Measurements from ENCODE around the gene TRIM65. TPM values are rescaled to one million over a fixed set of nuclear protein-coding genes. Genes with fewer than 3 reads are reported as not detected.

TRIM65 gene
- total and polyA plus RNA-seq, 2 donors from 2014 or later, result 11.5 to 23.6 TPM

GRCh38 chr17:75885431-75885830 is 11.3 kb downstream of the TRIM65 start:
- DNase-seq, result no peak
- intact Hi-C loops (cut with DNase I), result no loop called here
- Histone ChIP-seq H3K36me3 (ENCODE audit: control insufficient read depth in 2 of 3, insufficient read depth in 3 of 3, low read length in 3 of 3) (peaks cover 0 to 3% (median 0%) of the 10 kb centered on the region in 3 donors), H3K4me1 (ENCODE audit: control insufficient read depth in 2 of 3, insufficient read depth in 2 of 3, low read depth in 1 of 3, low read length in 3 of 3) (no peaks in the 10 kb centered on the region), H3K9ac (ENCODE audit: low read length in 3 of 3) (no peak overlapping the region), H3K4me3 (ENCODE audit: low read length in 3 of 3) (no peak overlapping the region), H3K27me3 (ENCODE audit: control insufficient read depth, insufficient read depth, low read length) (no peaks in the 10 kb centered on the region), H3K9me3 (ENCODE audit: control insufficient read depth in 2 of 3, insufficient read depth in 1 of 3, low read length in 3 of 3) (no peaks in the 10 kb centered on the region), H3K27ac (ENCODE audit: low read depth in 2 of 2, low read length in 2 of 2) (no peak overlapping the region)
- no peak for FAIRE-seq
- no peak for TF ChIP-seq CTCF (IDR thresholded peaks at IDR 0.05; ENCODE audit: borderline replicate concordance, extremely low read depth, insufficient read depth)

- Histone ChIP-seq H3K9me3 (ENCODE audit: control insufficient read depth in 2 of 3, insufficient read depth in 1 of 3, low read length in 3 of 3) (no peaks in the 10 kb centered on the region), H3K9ac (ENCODE audit: low read length in 3 of 3) (no peak overlapping the region), H3K27me3 (ENCODE audit: control insufficient read depth, insufficient read depth, low read length) (no peaks in the 10 kb centered on the region), H3K4me1 (ENCODE audit: control insufficient read depth in 2 of 3, insufficient read depth in 2 of 3, low read depth in 1 of 3, low read length in 3 of 3) (peaks cover 0 to 8% (median 2%) of the 10 kb centered on the region in 3 donors), H3K4me3 (ENCODE audit: low read length in 3 of 3) (no peak overlapping the region), H3K27ac (ENCODE audit: low read depth in 2 of 2, low read length in 2 of 2) (no peak overlapping the region), H3K36me3 (ENCODE audit: control insufficient read depth in 2 of 3, insufficient read depth in 3 of 3, low read length in 3 of 3) (no peaks in the 10 kb centered on the region)
- DNase-seq (no peak), FAIRE-seq (no peak)
- intact Hi-C loops (cut with DNase I), result no loop called here
- TF ChIP-seq CTCF (IDR thresholded peaks at IDR 0.05; ENCODE audit: borderline replicate concordance, extremely low read depth, insufficient read depth), result no peak
Measured at GRCh38 chr17:75881678-75882454, 14.9 kb downstream of the TRIM65 start.

- intact Hi-C loops (cut with DNase I), result no loop called here
- Histone ChIP-seq H3K9ac (ENCODE audit: low read length in 3 of 3) (no peak overlapping the region), H3K4me3 (ENCODE audit: low read length in 3 of 3) (no peak overlapping the region), H3K27ac (ENCODE audit: low read depth in 2 of 2, low read length in 2 of 2) (no peak overlapping the region), H3K36me3 (ENCODE audit: control insufficient read depth in 2 of 3, insufficient read depth in 3 of 3, low read length in 3 of 3) (peaks cover 0 to 7% (median 0%) of the 10 kb centered on the region in 3 donors), H3K9me3 (ENCODE audit: control insufficient read depth in 2 of 3, insufficient read depth in 1 of 3, low read length in 3 of 3) (no peaks in the 10 kb centered on the region), H3K27me3 (ENCODE audit: control insufficient read depth, insufficient read depth, low read length) (no peaks in the 10 kb centered on the region), H3K4me1 (ENCODE audit: control insufficient read depth in 2 of 3, insufficient read depth in 2 of 3, low read depth in 1 of 3, low read length in 3 of 3) (peaks cover 0 to 24% (median 17%) of the 10 kb centered on the region in 3 donors)
- FAIRE-seq (no peak), DNase-seq (no peak)
- TF ChIP-seq CTCF (IDR thresholded peaks at IDR 0.05; ENCODE audit: borderline replicate concordance, extremely low read depth, insufficient read depth), result no peak
Measured at GRCh38 chr17:75880266-75880665, 16.5 kb downstream of the TRIM65 start.

Data from kidney (tissue), 14 donors.